ENCODE data around the gene SLC6A11.

Gene SLC6A11

GRCh38 chr3:10816019-10816862 is at the start of gene SLC6A11:
Gene SLC6A11 (plus strand): TSS chr3:10816228. CDS start chr3:10816266, 38 bp downstream.
- H3K4me3 ChIP-seq (ENCODE audit: control insufficient read depth, low read depth, low read length) = no peak within 1 kb of the TSS
- no peak for TF ChIP-seq CTCF (IDR thresholded peaks at IDR 0.05; ENCODE audit: control insufficient read depth, insufficient read depth, low read depth, low read length, missing control alignments)
- DNase-seq (ENCODE audit: low read depth) = no peak

GRCh38 chr3:10768708-10769394 is 47.2 kb upstream of the SLC6A11 start:
- DNase-seq (ENCODE audit: low read depth) = no peak
- TF ChIP-seq CTCF (IDR thresholded peaks at IDR 0.05; ENCODE audit: control insufficient read depth, insufficient read depth, low read depth, low read length, missing control alignments) = no peak
- H3K4me3 ChIP-seq (ENCODE audit: control insufficient read depth, low read depth, low read length) = no peak overlapping the region

- no peak overlapping the region for H3K4me3 ChIP-seq (ENCODE audit: control insufficient read depth, low read depth, low read length)
- TF ChIP-seq CTCF (IDR thresholded peaks at IDR 0.05; ENCODE audit: control insufficient read depth, insufficient read depth, low read depth, low read length, missing control alignments) = no peak
- DNase-seq (ENCODE audit: low read depth) = no peak
Observed at GRCh38 chr3:10770547-10770946, 45.5 kb upstream of the SLC6A11 start.

DNA sequence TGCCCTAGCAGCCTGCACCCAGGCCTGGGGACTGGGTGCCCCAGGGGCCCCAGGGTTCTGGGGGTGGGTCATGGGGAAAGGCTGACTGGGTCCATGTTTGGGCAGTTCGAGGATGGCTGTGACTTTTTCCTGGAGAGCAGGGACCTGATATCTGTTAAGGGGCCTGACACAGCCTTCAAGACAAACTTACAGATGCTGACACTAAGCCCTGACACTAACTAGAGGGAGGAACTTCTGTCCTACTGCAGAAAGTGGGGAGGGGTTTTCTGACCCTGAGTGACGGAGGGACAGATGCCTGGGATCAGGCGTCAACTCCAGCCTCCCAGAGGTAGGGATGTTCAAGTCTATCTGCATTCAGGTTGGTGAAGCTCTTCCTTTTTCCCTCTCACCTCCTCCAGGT is 45.0 kb upstream of the SLC6A11 start:
- TF ChIP-seq CTCF (IDR thresholded peaks at IDR 0.05; ENCODE audit: control insufficient read depth, insufficient read depth, low read depth, low read length, missing control alignments) = no peak
- H3K4me3 ChIP-seq (ENCODE audit: control insufficient read depth, low read depth, low read length) = no peak overlapping the region
- no peak for DNase-seq (ENCODE audit: low read depth)

DNA sequence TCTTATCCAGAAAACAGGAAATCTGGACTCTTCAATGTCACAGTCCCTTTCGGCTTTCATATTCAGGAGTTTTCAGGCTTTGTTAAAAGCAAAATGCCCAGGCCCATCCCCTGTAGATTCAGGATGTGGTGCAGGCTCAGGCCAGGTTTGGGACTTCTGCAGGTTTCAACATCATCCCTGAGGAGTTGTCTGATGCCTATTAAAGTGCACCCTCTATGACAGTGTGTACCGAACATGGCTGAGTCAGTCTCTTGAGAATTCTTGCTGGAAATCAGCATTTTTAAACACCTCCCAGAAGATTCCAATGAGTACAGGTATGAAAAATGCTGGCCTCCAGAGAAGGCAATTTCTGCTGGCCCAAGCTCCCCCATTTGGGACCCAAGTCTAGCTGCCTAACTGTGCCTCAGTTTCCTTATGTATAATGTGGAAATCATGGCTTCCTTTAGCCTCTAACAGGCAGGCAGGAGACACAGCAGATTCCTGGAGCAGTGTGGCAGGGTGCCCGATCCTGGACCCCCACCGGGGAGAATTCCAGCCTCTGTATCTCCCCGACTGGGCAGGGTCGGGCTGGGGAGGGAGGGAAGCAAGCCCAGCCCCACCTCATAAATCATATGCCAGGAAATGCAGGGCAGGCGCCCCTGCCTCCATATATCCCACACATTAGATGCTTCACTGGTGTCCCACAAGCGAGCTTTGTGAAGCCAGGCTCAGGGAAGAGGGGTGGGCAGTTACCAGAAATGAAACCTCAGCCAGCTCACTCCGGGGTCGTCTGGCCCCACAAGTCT is 44.4 kb upstream of the SLC6A11 start:
- H3K4me3 ChIP-seq (ENCODE audit: control insufficient read depth, low read depth, low read length) = no peak overlapping the region
- TF ChIP-seq CTCF (IDR thresholded peaks at IDR 0.05; ENCODE audit: control insufficient read depth, insufficient read depth, low read depth, low read length, missing control alignments) = no peak
- no peak for DNase-seq (ENCODE audit: low read depth)

Measured in AG09309 (cell line).